CD4-positive, alpha-beta T cell treated with Interleukin-17A for 1 hour (primary cell): ENCODE measurements around the gene GTPBP6.
A peak's percentile ranks its signal among the peaks of the same experiment; 100 is the strongest.
"Not testable (repeated sequence)": the region's sequence is repeated elsewhere in the genome, so short reads cannot be mapped to it uniquely, and the experiment has no call there.

Experiments used
- DNase-seq: peaks from one replicate; pipeline ENCODE4 v3.0.0-alpha.2; 2020

Gene GTPBP6

DNA sequence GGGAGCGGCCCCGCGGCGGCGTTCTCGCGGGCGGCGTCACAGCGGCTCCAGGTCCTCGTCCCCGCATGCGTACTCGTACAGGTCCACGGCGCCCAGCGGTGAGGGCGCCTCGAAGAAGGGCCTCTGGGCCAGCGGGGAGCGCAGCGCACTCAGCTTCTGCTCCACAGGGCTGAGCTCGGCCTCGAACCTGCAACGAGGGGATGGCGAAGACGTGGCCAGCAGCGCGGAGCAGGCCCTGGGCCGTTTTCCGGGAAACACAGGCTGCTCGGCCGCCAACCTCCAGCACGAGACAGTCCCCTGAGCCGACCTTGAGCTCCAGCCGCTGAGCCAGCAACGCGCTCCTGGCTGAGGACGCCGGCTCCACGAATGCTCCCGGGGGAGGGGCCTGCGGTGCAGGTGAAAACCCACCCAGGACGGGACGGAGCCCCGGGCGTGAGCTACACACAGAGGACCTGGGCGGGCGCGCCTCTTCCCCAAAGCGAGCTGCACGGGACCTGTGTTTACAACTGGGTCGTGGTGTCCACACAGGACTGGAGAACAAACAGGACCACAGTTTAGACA lies 15.8 kb upstream of the GTPBP6 start:
- no peak for DNase-seq

DNA sequence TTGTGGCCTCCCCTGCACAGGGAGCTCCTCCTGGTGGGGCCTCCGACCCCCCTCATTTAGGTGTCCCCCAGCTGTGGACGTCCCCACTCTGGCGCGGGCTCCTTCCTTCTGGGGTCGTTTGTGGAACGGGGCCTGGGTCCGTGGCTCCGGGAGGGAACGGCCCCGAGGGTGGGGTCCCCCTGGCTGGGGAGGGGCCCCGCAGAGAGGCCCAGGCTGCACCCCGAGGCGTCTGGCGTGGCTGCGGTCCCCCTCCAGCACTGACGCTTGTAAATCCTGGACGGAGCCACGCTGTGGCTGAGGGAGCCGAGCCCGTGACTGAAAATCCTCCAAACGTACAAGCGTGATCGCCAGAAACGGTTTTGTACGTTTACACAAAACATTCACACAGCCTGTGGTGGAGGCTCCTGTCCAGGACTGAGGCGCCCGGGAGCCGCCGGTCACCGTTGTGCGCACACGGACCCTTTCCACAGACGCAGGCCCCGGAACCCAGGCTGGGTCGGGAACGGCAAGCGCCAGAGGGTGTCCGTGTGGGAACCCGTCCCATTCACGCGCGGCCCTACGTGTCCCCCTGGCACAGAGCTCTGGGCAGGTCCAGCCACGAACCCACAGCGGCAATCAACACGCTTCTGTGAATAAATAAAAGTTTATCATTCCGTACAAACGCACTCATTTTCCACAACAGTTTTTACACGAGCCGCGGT lies 15.2 kb upstream of the GTPBP6 start:
- DNase-seq: no peak

DNA sequence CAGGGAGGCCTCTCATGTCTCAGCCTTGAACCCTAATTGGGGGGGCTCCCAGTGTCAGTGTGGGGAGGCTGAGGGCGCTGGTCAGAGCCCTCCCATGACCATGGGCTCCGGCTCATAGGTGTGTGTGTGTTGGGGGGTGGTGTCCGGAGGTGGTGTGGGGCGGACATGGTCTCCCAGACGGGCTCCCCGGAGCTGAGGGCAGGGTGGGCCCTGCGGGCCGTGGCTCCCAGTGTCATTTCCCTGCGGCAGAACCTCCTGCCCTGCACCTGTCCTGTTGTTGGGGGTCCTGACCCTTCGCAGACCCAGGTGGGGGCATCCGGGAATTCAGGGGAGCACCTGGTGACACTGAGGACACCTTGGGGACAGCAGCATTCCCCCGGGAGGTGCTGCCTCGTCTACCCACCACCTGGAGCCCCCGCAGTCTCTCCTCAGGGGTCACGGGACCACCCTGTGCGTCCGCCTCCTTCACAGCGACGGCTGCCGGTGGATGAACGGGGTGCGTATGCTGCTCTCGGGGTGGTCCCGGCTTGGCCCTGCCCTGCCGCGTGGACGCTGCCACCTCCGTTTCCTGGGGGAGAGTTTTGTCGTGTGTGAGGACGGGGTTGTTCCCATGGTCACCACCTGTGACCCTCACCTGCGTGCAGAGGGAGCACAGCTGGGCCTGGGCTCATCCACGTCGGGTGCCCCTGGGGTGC lies 14.5 kb upstream of the GTPBP6 start:
- DNase-seq: no peak

DNA sequence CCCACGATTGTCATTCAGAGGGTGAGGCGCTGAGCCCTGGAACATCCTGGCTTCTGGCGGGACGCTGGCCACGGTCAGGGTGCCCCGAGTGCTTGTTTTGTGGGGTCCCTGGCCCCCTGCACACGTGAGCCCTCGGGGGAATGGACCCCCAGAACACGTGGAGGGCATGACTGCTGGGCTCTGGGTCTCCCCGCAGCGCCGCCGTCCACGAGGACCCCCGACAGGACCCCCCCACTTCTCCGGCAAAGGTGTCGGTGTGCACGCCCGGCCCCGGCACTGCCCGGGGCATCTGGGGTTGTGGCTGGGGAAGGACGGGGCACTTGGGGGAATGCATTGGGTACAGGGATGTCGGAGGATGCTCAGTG lies 13.9 kb upstream of the GTPBP6 start:
- no peak for DNase-seq

DNA sequence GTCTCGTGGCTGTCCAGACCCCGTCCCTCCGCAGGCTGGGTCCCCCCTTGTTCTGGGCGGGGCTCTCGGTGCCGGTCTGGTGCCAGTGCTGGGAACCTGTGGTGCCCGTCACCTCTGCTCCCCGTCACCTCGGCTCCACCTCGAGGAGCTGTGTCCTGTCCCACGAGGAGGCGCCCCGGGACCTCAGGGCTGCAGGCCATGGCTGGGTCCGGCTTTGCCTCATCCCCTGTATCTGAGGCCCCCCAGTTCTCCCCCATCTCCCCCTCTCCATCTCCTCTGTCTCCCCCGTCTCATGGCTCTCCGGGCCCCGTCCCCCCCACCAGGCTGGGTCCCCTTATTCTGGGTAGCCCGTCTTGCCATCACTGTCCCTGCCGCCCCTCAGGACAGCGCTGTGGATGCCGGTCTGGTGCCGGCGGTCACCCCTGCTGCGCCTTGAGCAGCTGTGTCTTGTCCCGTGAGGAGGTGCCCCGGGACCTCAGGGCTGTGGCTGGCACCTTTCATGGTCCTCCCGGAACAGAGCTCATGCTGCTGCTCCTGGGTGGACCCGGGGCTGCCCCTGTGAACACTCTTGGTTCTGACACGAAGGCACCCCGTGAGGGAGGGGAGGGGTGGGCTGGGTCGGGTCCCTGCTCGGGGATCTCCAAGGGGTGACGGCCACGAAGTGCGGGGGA lies 13.4 kb upstream of the GTPBP6 start:
- no peak for DNase-seq

DNA sequence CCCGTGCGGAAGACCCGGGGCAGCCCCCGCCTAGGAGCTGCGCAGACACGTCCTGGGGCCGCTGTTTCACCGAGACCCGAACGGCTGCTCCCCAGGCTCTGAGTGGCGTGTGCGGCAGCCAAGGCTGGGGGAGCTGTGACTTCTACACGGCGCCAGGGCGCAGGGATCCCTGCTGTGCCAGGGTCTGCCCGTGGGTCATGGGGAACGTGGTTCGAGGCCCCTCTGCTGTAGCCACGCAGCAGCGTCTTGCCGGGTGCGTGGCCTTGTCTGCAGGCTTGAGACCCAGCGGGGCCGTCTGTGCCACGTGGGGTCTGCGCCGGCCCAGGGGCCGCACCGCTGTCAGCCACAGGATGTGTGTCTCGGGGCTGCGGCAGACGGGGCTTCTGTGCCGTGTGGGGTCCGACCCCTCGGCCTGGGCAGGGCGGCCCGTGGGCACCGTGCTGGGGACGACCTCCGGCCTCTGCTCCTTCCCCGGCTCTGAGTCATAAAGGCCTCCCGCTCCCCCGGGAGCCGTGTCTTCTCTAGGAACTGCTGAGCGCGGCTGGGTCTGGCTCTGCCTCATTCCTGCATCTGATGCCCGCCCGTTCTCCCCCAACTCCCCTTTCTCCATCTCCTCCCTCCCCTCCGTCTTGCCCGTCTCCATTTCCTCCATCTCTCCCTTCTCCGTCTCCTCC lies 12.7 kb upstream of the GTPBP6 start:
- no peak for DNase-seq

DNA sequence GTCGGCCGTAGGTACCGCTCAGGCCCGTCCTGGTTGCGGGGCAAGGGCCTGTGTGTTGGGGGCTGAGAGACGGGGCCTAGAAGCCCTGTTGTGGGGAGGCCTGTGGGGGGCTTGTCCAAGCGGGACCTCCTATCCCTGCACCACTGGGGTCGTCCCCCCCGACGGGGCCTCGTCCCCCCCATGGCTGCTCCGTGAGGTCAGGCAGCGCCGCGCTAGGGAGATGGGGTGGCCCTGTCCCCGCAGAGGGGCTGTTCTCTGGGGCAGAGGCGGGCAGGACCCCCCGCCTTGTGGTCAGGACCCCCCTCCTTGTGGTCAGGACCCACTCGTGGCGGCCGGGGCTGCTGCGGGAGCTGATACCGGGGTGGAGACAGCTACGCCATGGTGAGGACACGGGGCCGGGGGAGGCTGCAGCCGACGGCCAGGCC lies 12.1 kb upstream of the GTPBP6 start:
- DNase-seq: no peak

DNA sequence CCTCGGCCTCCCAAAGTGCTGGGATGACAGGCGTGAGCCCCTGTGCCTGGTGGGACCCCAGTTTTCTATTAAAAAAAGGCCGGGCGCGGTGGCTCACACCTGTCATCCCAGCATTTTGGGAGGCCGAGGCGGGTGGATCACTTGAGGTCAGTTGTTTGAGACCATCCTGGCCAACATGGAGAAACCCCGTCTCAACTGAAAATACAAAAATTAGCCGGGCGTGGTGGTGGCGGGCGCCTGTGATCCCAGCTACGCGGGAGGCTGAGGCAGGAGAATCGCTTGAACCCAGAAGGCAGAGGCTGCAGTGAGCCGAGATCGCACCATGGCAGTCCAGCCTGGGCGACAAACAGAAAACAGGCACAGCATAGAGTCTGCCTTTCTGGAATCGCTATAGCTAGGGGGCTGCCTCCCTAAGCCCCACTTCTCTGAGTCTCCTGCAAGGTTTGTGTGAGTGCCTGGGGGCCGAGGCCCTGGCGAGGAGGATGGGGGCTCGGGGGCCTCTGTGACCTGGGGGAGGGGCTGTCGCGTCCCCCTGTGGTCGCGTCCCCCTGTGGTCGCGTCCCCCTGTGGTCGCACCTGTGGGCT lies 11.6 kb upstream of the GTPBP6 start:
- DNase-seq: not testable (repeated sequence)

DNA sequence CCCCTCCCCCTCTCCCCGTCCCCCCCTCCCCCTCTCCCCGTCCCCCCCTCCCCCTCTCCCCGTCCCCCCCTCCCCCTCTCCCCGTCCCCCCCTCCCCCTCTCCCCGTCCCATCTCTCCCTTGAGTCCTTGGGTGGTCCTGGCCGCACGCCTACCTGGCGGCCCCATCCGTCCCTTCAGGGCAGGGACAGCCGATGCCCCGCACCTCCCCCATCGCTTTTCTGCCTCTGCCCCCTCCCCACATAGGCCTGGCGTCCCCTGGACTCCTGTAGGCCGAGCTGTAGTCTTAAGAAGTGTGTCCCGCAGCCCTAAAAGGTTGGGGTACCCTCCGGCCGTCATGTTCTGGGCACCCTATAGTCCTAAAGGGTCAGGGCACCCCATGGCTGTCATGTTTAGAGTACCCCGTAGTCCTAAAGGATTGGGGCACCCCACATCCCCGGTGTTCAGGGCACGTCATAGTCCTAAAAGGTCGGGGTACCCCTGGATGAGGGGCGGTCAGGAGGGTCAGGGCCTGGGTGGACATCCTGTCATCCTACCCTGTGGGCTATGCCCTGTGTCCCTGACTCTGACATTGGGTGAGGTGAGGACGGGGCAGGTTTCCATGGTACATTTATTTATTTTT lies 10.8 kb upstream of the GTPBP6 start:
- no peak for DNase-seq

DNA sequence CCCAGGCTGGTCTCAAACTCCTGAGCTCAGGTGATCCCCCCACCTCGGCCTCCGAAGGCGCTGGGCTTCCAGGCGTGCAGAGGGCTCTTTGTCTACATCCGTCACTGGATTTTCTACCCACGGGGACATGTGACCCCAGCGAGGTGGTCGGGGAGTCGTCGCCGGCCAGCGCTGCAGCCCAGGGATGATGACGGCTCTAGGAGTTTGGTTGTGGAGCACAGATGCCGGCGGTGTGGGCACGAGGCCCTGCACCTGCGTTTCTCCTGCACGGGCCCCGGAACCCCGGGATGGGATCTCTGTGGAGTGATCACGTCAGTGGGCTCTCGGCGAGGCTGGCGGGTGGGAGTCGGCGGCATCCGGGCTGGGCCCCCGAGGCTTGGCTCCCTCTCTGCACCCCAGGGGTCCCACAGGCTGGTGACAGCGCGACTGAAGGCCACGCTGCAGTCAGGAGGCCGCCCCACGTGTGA lies 9.1 kb upstream of the GTPBP6 start:
- no peak for DNase-seq

DNA sequence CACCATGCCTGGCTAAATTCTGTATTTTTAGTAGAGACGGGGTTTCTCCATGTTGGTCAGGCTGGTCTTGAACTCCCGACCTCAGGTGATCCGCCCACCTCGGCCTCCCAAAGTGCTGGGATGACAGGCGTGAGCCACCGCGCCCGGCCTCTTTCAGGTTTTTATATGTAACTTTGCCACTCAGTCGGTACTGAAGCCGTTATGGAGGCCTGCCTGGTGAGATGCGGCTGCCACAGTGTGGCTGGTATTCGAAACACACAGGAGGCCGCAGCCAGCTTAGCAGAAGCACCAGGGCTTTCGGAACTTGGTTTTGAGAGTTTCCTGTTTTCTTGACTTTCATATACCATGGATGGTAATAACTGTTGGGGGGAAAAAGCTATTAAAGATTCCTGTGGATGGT lies 6.1 kb upstream of the GTPBP6 start:
- DNase-seq: not testable (repeated sequence)

DNA sequence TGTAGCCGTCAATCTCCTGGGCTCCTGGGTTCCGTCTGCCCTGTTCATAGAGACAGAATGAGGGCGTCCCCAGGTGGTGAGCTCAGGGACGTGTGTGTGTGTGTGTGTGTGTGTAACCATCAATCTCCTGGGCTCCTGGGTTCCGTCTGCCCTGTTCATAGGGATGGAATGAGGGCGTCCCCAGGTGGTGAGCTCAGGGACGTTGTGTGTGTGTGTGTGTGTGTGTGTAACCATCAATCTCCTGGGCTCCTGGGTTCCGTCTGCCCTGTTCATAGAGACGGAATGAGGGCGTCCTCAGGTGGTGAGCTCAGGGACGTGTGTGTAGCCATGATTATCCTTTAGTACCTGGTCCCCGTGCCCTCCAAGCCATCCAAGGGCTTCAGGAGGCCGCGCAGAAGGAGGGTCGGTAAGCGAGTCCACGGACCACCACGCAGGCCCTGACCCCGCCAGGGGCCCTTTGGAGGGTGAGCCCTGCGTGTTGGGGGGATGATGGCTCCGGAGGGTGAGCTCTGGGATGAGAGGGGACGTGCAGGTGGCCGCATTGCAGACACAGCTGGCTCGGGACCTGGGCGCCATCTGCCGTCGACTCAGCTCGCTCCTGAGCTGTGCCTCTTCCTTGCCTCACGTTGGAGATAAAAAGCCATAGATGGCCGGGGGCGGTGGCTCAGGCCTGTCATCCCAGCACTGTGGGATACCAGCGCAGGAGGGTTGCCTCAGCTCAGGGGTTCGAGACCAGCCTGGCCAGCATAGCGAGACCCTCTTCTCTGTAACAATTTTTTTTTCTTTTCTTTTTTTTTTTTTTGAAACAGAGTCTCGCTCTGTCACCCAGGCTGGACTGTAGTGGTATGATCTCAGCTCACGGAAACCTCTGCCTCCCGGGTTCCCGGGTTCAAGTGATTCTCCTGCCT lies 5.4 kb upstream of the GTPBP6 start:
- DNase-seq: peak; percentile 62

DNA sequence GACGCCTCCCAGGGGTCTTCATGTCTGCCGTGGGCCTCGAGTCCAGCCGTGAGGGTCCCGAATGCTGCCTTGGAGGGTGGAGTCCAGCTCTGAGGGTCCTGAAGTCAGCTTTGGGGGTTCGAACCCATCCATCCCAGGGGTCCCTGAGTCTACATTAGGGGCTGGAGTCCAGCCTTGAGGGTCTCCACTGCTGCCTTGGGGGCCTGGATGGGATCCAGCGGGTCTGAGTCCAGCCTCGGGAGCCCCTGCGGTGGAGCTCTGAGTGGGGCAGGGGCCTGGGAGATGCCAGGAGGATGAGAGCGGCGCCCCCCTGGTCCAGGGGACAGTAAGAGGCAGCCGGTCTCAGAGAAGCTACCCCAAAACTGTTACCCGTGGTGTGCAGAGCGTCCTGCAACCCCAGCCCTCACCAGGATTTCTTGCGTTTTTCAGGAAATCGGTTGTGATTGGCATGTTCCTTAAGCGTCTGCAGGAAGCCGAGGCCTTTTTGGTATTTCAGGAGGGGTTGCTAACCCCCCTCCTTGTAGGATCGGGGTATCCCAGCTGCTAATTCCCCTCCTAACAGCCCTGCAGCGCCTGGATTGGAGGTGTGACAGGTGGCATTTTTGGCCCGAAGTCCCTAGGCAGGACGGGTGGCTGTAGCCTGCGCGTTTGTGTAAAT lies 1.7 kb upstream of the GTPBP6 start:
- no peak for DNase-seq

DNA sequence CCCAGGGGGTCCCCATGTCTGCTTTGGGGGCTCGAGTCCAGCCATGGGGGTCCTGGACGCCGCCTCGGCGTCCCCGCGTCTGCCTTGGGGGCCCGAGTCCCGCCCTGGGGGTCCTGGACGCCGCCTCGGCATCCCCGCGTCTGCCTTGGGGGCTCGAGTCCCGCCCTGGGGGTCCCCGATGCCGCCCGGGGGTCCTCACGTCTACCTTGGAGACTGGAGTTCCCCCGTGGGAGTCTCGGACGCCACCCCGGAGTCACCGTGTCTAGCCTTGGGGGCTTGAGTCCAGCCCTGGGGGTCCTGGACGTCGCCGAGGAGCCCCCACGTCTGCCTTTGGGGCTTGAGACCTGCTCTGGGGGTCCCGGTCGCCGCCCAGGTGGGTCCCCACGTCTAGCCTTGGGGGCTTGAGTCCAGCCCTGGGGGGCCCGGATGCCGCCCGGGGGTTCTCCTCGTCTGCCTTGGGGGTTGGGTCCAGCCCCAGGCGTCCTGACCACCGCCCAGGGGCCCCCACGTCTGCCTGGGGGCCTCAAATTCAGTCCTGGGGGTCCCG lies 1.1 kb upstream of the GTPBP6 start:
- no peak for DNase-seq

DNA sequence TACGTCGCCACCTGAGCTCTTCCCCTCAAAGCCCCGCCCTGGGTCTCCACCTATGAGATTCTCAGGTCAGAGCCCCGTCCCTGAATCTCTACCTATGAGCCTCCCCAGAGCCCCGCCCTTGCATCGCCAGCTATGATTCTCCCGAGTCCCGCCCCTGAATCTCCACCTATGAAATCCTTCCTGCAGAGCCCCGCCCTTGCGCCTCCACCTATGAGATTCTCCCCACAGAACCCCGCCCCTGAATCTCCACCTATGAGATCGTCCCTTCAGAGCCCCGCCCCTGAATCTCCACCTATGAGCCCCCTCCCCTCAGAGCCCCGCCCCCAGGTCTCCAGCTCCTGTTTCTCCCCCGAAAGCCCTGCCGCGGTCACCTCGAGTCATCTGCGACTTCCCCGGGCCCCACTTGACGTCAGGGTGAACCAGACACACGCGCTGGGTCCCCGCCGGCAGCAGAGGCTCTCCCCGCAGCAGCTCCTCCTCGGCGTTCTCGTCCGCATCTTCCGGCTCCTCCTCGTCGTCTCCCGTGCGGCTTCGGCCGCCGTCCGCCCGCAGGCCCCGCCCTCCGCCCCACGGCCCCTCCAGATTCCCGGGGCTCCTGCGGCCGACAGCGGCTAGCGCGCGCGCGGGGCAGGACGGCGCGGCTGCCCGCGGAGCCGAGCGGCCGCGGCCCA lies 393 bp downstream of the GTPBP6 start:
- peak; percentile 99 for DNase-seq

DNA sequence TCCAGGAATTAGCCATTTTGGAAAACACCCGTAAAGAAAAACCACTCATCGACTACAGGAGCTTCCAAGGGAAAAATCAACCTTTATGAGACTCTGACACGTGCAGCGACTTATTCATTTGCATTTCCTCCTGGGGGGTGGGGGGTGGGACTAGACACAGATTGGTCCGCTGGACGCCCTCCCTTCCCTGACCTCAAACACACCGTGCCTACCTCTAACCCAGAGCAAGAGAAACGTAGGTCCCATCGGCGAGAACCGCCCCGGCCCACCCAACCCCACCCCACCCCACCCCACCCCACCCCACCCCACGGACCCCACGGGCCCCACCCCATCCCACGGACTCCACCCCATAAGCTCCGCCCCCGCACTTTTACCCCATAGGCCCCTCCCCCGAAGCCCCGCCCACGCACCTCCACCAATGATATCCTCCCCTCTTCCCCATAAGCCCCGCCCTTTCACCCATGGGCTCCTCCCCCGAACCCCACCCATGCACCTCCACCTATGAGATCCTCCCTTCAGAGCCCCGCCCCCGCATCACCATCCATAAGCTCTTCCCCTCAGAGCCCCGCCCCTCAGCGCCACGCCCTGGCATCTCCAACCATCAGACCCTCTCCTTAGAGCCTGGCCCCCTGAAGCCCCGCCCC lies 1.1 kb downstream of the GTPBP6 start:
- DNase-seq: no peak

DNA sequence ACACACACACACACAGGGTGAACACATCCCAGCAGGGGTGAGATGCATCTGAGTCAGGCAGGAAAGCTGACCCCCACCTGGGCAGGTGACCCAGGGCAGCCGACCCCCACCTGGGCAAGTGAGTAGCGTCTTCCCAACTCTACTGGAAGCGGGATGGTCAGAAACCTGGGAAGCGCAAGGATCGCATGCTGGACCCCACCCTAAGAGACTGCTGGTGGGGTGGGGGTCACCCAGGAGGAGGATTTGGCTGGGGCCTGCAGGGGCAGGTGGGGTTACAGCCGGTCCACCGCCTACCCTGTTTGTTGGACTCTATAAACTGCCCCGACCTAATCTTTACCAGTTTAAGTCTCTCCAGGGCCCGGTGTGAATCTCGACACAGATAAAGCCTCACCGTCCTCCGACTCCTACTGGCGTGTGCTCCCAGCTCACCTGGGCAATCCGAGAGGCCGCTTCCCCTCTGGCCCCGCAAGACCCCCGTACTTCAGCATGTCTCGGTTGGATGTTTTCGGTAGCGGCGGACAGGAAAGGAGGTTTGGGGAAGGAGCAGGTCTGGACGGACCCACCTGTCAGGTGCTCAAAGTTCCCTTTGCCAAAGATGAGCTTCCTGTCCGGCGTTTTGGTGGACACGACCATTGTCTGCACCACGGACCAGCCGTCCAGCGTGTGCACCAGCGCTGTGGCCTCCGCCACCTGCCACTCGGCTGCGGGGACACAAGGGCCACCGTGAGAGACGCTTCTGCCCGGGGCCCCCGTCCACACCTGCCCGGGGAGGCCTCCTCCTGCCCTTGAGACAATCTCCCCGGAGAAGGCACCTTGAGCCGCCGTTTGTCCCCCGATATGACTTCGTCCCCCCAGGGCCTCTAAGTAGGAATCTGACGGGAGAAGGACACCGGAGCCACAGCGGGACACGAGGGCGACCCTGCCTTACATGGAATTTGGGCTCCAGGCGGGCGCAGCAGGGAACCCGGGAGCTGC lies 2.0 kb downstream of the GTPBP6 start:
- no peak for DNase-seq
